NCI-H748 (cell line): Measurements from ENCODE around the gene TBPL2.
"Not testable (repeated sequence)": the region's sequence is repeated elsewhere in the genome, so short reads cannot be mapped to it uniquely, and the experiment has no call there.

Experiments used
- DNase-seq: peaks from one replicate; lab custom pipeline; 2025; ENCODE audit not compliant: unreplicated experiment; lab: John Stamatoyannopoulos, UW

TBPL2 gene

DNA sequence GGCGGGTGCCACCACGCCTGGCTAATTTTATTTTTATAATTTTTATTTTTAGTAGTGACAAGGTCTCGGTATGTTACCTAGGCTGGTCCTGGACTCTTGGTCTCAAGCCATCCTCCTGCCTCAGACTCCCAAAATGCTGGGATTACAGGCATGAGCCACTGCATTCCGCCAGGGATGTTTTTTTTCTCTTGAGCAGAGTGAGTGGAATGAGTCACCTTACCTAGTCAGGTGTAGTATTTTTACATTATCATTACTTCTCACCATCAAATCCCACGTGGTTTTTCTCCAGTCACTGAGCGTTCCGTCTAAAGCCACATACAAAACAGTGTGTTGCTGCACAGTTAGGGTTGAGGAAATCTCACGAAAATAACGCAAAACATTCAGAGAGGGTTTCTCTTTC is 870 bp upstream of the TBPL2 start:
- DNase-seq, result no peak

DNA sequence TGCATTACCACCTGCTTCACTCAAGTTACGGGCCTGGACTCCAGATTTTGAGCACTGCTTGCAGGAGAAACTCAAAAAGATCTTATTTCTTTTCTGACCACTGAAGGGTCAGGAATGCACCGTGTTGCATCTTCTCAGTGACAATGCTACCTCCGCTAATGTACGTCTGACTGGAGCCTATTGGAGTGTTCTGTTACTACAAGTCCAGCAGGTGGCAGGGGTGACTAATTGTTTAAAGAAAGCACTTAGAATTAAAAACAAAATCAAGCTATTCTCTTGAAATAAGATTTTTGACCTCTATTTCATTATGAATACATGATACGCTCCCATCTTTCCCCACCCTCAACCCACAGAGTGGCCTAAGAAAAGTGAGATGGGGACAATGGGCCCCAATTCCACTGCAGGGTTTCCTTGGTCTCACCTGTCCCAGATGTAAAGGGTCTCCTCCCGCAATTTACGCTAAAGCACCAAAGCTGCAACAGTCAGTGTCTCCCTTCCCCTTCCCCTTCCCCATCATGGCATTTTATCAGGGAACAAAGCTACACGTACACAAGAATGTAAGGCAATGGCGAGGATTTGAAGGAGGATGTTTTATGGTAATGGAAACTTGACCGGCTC is 2.2 kb downstream of the TBPL2 start:
- DNase-seq, result peak; percentile 74

DNA sequence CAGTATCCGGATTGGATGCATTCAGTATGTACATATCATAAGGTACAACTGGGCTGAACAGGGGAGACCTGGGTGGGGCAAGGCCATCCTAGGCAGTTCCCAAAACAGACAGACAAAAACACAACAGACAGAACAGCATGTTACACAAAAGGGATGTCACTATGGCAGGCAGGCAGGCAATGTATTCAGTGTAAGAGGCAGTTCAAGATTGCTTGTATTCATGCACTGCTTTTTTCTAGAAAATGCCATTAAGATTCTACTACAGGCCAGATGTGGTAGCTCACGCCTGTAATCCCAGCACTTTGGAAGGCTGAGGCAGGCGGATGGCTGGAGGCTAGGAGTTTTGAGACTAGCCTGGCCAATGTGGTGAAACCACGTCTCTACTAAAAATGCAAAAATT is 3.5 kb downstream of the TBPL2 start:
- DNase-seq, result no peak

DNA sequence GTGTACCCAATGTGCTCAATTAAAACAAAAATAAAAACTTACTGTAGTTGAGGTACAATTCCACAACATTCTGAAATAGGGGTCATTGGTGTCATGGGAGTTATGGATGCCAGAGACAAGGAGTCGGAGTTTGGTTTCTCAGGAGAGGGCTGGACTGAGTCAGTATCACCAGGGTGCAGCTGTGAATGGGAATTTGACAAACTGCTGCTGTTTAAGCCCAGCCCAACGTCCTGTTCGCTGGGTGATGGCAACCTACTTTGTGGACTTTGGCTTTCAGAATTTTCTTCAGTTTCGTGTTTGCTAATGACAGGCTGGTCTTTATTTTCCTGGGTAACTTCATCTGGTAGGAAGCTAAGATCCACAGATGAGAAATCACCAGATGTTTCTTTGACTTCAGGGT is 3.9 kb downstream of the TBPL2 start:
- DNase-seq, result no peak

DNA sequence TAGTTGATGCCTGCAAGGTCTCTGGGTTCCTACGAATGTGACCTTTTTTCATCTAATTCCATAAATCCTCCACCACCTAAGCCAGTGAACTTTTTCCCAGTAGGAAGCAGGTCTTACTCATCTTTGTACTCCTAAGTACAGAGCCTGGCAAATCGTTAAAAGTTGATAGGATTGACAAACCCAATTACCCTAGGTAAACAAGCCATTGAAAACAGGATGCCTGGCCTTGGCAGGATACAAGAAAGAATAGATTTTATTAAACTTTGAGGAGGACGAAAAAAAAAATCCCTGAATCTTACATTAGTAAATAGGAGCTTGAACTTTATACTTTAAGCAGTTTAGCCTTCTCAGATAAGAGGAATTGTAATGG is 5.6 kb downstream of the TBPL2 start:
- no peak for DNase-seq

DNA sequence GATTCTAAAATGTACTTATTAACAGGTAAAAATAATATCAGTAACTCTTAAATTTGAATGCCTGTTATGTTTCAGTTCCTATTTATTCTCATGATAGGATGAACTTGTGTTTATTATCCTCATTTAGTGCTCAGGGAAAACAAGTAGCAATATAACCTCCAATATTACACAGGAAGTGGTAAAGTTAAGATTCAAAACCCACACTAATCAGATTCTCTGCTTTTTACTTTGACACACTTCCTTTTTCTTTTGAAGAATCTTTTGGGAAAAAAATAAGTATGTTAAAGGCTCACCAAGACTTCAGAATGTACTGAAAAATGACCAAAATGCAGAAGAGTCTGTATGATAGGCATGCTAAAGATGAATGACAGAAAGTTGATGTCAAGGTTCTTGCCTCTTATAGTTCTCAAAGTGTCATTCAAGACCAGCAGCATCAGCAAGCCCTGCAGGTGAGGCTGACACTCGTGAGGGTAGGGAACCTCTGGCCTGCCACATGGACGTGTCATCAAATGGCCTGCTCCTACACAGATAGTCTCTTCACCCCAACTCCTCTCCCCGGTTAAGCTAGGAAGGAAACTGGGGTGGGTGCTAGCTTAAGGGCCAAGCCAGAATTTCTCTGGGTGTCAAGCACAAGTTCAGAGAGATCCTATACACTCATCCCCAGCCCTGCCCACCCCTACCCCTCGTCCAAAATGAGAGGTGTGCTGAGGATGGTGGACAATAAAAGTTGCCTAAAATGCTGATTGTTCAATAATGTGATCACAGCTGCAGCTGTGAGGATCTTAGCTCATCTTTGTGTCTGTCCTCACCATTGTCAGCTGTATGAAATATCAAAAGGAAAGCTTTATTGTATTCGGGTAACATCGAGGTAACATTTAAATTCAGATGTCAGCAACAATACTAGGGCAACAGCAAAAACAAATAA is 6.3 kb downstream of the TBPL2 start:
- no peak for DNase-seq

DNA sequence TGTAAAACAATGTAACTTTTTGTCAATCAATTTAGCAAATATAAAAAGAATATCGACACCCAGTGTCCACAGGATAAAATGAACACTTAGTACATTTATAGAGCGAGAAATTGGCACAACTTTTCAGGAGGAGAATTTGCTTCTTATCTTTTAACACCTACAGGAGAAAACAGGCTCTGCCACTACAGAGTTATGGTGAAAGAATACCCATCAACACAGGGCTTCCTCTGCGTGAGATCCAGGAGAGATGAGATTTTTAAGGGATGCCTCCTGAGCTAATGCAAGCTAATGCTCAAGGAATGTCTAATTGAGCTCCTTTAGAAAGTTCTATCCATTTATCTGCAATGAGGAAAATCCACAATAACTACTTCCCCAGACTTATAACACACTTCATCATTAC is 7.8 kb downstream of the TBPL2 start:
- DNase-seq, result no peak

DNA sequence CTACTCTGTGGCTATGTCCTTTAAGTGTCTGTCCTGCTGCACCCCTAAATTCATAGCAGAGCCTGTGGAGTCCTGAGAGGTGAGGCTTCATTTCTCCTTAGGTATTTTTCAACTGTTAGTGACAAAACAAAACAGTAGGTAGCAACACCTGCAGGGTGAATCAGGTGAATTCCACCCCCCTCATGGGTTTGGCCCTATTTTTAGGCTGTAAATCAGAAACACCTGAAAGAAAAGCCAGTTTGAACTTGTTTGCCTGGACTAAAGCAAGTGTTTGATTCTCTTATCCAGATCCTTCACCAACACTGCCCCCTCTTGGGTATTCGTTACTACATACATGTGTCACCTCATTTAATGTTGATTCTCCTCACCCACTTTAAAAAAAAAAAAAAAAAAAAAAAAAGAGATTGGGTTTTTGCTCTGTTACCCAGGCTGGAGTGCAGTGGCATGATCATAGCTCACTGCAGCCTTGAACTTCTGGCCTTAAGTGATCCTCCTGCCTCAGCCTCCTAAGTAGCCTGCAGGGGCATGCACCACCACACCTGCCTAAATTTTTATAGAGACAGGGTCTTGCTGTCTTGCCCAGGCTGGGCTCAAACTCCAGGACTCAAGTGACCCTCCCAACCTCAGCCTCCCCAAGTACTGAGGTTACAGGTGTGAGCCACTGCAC is 10.3 kb downstream of the TBPL2 start:
- peak; percentile 74 for DNase-seq

DNA sequence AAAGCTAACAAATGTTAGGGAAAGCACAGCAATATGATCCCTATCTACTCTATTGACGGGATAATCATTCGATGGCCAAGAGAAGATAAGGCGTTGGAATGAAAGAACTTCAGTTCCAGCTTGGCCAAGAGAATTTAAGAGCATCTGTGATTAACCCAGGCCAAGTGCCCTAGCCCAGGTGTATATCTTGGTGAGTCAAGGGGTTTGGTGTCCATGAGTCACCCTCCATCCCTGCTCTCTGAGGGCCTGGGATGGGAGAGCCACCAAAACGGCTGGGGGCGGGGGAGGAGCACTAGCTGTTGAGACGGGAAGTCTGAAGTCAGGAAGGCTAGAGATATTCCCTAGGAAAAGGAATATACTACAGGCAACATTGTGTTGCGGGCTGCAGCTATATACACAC is 13.0 kb downstream of the TBPL2 start:
- no peak for DNase-seq

DNA sequence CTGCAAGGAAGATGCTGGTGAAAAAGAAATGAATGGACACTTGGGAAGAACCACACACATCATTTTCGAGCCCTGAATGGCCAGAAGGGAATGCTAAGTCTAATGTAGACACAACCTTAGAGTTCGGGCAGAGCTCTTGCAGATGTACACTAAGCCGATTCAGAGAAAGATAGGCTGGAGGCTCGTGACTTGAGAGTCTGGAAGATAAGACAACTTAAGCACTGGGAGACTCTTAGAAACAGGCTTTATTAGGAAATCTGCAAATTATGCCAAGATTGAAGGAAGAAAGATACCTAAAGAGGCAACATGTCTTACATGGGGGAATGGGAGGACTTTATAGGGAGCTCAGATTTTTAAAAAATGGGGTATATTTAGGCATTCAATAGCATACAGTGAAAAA is 13.5 kb downstream of the TBPL2 start:
- DNase-seq, result no peak

DNA sequence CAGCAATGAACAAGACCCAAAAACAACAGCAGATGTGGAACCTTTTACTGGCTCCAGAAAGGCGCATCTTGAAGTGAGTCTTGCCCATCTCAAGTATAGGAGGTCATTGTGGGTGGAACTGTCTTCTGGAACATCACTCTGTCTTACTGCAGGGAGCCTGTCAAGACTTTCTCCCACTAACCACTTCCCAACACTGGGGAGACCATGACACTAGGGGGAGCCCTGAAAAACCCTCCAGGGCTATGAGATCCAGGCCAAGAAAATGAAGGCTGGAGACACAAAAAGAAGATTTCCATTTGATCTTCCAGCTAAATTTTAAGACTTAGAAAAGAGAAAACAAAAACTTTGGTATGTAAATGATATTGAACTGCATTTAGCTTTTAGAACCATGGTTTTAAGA is 15.3 kb downstream of the TBPL2 start:
- DNase-seq, result no peak

DNA sequence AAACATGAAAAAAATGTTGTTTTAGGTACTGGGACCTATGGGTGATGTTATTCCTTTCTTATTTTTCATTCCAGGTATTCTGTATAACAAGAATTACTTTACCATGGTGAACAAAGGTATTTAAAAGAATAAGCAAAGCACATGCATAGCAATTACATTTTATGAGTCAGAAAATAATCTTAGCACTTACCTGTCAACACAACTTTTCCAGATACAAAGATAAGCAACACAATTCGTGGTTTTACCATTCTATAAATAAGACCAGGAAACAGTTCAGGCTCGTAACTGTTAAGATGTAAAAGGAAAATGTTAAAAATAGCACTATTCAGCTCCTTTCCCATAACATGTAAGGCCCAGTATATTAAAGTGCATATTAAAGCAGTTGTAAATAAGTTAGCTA is 16.4 kb downstream of the TBPL2 start:
- DNase-seq, result no peak

DNA sequence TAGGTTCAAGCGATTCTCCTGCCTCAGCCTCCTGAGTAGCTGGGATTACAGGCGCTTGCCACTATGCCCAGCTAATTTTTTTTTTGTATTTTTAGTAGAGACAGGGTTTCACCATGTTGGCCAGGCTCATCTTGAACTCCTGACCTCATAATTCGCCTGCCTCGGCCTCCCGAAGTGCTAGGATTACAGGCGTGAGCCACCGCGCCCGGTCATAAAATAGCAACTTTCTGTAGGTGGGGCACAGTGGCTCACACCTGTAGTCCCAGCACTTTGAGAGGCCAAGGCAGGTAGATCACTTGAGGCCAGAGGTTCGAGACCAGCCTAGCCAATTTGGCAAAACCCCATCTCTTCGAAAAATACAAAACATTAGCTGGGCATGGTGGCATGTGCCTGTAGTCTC is 18.1 kb downstream of the TBPL2 start:
- DNase-seq, result not testable (repeated sequence)

DNA sequence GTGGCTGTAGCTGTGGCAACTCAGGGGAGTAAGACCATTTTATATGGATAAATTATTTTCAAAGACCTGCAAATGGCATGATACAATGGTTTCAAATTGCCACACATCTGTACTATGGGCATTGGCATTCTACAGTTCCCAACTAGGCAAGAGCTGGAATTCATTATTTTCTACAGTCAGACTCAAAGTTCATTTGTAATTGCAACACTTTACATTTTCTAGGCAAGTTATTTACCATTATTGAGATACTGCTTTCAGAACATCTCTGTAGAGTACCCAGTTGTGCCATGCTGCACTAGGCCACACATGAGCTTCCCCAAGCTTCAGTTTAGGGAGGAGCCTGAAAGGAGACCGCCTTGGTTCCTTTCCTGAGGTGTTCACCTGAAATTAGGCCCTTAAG is 20.8 kb downstream of the TBPL2 start:
- no peak for DNase-seq

DNA sequence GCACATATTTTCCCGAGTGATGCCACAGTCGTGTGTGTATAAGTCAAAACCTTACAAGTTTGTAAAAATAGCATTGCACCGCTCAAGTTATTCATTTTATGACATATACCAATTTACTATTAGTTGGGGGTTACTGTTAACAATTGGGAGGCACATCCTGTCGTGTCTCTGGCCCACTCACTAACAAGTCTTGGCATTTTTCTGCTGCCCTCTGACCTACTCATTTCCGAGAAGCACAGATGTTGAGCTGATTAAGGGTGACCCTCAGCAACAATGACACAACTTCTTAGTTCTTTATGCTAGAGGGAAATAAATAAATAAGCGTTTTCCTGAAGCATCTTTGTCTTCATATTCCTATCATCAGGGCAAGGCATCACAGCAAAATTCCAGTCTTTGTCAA is 22.0 kb downstream of the TBPL2 start:
- DNase-seq, result no peak

DNA sequence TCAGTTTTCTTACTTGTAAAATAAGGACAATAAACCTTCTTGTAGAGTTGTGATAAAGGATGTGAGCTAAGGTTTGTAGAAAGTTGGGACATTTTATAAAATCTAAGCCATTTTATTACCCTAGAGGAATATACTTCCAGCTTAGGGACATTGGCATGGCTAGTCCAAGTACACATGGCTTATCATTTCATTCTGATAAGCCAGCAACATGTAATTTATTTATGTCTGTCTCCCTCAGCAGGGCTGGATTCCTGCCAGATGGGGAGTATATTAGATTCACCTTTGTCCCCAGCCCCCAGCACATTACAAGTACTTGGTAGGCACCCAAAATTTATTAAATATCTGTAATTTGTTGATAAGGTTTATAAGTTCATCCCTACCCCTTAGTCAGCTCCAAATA is 22.5 kb downstream of the TBPL2 start:
- no peak for DNase-seq

DNA sequence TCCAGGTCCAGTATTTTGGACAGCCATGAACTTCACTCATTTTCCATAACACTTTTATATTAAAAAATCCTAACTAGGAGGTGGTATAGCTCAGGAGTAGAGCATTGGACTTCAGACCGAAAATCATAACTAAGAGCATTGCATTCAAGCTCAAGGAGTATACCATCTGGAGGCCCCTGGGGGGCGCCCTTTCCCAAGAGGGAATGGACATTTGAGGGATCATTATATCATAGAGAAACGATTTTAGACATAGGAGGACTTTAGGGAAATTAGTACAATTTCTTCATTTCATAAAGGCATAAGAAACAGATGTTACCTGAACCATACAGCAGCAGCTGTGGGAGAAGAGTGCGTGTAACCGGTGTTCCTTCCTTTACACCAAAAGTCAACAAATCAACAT is 23.6 kb downstream of the TBPL2 start:
- DNase-seq, result peak; percentile 55

DNA sequence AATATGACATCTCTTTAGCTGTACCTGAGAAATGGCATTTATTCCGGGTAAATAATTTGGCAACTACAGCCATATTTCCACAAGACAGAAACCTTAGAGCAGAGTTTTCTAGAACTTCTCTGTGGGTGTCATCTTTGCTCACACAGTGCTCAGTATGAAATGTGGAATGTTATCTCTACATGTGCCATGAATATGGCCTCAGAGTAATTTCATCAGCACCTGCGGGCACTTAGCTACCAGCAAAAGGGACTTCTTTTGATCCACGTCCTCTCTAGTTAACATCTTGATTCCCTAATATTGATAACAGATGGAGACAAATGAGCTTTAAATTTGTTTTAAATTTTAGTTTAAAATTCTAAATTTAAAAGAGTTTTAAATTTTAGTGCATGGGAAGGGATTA is 25.9 kb downstream of the TBPL2 start:
- DNase-seq, result no peak

DNA sequence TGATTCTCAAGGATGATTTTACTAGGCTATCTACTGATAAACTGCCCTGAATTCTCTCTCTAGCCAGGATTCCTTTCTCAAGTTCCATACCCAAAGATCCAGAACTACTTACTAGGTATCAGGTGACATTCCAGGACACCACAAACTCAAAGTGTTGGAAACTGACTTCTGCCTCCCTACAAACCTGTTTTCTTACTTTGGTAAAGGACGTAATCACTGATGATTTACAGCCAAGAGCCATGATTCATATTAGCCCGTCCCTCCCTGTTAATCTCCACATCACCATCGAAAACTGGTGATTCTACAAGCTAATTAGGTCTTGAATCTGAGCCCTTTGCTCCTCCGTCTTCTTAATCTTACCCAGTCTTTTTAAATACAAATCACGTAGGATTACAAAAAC is 27.7 kb downstream of the TBPL2 start:
- DNase-seq, result no peak

DNA sequence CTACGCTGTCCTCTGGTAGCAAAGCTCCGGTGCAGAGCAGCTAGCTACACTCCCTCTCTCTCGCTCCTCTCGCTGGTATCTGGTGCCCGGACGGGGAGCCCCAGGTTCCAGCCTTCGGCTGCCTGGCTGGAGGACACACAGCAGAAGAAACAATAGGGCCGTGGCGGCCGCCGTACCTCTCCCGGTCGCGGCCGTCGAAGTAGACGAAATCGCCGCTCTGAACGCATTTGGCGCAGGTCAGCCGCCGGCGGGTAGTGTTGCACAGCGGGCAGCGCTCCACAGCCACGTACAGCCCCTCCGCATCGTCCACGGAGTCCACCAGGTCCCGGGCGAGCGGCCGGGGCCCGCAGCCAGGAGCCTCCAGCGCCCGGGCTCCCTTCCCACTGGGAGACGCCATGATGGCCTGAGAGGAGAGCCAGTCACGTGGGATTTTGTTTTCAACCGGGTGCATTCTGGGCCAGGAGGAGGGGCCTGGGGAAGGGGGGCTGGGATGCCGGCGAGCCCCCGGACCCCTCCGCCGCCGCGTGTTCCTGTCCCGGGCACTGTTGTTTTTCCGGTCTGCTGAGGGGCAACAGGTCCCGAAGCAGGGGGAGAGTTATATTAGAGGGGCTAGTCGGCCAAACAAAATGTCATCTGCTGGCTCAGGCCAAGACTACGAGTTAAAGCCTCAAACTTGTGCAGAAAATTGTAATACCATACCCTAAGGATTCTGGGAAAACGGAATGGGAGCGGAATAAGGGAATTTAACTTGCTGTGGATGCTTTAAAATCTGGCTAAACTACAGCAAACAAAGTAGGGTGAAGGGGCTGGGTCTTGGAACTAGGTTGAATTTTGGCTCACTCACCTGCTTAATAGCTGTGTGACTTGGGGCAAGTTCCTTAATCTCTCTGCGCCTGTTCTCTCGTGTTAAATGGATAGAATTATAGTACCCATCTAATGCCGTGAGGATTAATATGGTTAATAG is 28.7 kb downstream of the TBPL2 start, which contains the start of gene ATG14:
Gene ATG14, minus strand, starts transcription at position 405 of the 964 bp plus-strand sequence. Its CDS starts 8 bp downstream, at position 397.
- DNase-seq, result peak; percentile 87

DNA sequence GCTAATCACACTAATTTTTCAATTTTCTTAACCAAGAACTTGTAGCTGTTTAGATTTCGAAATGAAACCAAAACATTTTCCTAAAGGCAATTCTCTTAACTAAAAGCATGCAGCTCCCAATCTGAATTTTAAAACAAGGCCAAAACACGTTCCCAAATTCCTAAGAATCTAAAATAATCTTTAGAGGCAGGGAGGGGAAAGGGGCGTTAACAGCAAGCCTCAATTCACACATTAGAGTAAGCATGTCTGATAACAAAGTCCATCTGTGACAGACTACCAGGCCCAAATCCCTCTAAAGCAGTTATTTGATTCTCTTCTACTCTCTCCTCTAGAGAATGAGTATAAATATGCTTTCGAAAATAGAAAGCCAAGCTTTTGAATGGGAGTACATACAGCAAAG is 29.5 kb downstream of the TBPL2 start:
- DNase-seq, result no peak
